Hindlimb muscle (tissue), 1 donor: ENCODE results near the gene MKX. TPM values are rescaled to one million over a fixed set of nuclear protein-coding genes. Genes with fewer than 3 reads are reported as not detected.

Experiments used
- DNase-seq: peaks from one replicate; pipeline ENCODE4 v3.0.0-alpha.2; 2013
- polyA plus RNA-seq: library from polyadenylated mRNA; unstranded; fragments of 120-200 nt; gene quantifications from one replicate; pipeline ENCODE4 v1.2.1, GENCODE V29; 2013; ENCODE audit not compliant: insufficient read length

Gene MKX
- polyA plus RNA-seq, 1 donor: 0.93 TPM

- no peak for DNase-seq
These were observed 101.2 kb downstream of the MKX start for GRCh38 chr10:27644307-27644939.

- no peak for DNase-seq
These were observed 102.3 kb downstream of the MKX start for GRCh38 chr10:27643301-27643700.

- no peak for DNase-seq
These were observed 103.5 kb downstream of the MKX start for GRCh38 chr10:27642023-27642589.

GRCh38 chr10:27638071-27638750, 107.4 kb downstream of the MKX start:
- DNase-seq: no peak

- no peak for DNase-seq
These were observed 108.0 kb downstream of the MKX start for GRCh38 chr10:27637601-27638000.

GRCh38 chr10:27636816-27637215, 108.8 kb downstream of the MKX start:
- no peak for DNase-seq

GRCh38 chr10:27635699-27636270, 109.8 kb downstream of the MKX start:
- no peak for DNase-seq

- no peak for DNase-seq
These were observed 110.3 kb downstream of the MKX start for GRCh38 chr10:27635290-27635689.

GRCh38 chr10:27628621-27629020, 117.0 kb downstream of the MKX start:
- DNase-seq: no peak

GRCh38 chr10:27626890-27627289, 118.7 kb downstream of the MKX start:
- no peak for DNase-seq

GRCh38 chr10:27625452-27626211, 120.0 kb downstream of the MKX start:
- DNase-seq: no peak

- no peak for DNase-seq
These were observed 120.7 kb downstream of the MKX start for GRCh38 chr10:27624941-27625340.

Other genes starting within 250 kb of the MKX start
- gene RAB18, start 241.5 kb downstream of the MKX start, polyA plus RNA-seq: 97.8 TPM